HG03378 (cell line): ENCODE measurements around the gene GNAI3.
A peak's percentile ranks its signal among the peaks of the same experiment; 100 is the strongest.

Experiments used
- ATAC-seq: cut with Tn5 transposase; IDR thresholded peaks from one replicate; pipeline ENCODE4 v1.9.1; 2021; ENCODE audit warnings: mild to moderate bottlenecking, moderate library complexity; ENCODE audit not compliant: unreplicated experiment

Gene GNAI3

GRCh38 chr1:109548321-109549267 lies at the start of gene GNAI3:
GNAI3 (plus strand) TSS chr1:109548615; CDS start chr1:109548721, 106 bp downstream.
- peak; percentile 85 for ATAC-seq

DNA sequence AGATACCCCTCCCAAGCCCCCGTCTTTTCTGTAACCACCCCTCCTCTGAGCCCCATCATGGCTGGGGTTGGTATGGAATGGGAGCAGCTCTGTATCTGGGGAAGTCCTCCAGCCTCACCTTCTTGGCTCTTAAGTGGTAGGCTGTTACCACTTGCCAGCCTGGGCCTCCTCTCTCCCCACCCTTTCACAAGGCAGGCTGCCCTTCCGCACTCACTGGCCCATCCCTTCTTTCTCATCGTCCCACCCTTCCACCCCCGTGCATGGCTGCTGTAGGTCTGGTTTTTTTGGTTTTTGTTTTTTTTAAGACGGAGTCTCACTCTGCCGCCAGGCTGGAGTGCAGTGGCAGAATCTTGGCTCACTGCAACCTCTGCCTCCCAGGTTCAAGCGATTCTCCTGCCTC lies 49.3 kb upstream of the GNAI3 start:
- ATAC-seq, result no peak

DNA sequence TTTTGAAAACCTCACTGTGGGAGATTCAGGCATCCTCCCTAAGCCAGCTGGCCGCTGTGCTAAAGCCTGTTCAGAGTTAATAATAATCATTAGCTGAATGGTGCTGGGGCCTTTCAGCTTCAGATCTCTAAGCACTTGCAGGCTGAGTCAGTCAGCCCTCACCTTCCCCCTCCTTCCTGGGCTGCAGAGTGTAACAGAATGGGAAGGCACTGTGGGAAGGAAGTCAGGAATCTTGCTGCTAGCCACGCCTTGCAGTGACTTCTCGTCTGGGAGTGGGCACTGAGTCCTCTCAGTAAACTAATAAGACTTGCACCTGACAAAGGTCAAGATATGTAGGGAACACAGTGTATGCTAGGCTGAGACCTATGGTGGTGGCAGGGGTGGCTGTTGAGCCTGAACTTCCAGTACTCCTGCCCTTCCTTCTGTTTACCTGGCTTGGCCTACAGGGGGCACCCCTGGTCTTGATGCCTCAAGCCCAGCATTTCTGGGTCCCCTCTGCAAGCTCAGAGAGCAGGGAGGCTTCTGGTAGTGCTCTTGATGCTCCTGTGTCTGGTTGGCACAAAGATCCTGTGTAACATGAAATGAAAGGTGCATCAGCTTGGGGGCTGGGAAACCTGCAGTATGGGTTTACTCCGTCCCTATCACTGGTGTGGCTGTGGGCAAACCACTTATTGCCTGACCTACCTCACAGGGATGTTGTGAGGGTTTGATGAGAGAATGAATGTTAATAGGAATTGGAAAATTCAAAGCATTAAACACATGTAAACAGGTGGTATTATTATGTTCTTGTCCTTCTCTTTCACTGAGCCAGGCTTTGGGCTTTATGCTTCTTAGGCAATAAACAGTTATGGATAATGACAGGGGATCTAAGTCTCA lies 48.5 kb upstream of the GNAI3 start:
- ATAC-seq, result no peak

DNA sequence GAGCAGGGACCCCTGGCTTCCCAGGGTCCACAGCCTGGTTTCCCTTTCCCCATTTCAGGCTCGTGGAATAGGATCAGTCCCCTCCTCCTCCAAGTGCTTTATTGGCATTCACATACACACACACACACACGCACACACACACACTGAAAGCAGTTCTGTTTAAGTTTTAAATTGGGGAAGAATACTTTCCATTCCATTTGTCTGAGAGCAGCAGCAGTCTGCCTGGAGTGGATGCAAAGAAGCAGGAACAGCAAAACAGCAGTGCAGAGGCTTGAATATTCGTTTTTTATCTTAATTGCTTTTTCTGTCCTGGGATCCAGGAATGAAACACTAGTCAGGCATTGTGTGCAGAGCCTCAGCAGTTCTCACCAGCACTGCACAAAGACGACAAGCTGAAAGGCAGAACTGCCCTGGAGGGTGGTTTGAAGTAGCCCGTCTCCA lies 47.5 kb upstream of the GNAI3 start:
- no peak for ATAC-seq

DNA sequence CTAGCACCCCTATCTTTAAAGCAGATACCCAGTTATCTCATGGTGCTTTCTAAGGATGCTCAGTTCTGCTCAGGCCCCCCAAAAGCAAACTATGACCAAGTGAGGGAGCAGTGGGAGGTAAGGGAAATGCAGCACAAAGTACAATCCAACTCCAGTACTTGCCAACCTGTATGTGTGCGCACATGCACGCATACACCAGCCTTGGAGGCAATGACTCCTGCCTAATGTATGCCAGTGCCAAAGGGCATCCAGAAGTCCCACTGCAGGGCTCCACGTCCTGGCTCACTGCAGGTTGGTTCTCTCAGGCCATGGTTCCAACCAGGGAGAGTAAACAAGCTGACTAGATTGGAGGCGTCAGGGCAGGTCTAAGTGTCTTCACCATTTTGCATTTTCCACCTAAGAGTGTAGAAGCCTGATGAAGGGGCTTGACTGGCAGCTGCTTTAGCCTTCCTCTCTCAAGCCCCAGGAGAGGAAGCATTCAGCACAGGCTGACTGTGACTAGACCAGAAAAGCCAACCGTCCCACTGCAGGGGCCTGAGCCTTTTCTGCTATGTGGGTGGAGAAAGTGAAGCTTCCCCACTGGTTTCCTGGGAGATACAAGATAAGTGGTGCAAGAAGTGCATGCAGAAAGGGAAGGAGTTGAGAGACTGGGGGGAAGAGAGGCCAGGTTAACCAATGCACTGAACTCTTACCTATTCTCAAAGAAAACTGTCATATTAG lies 46.6 kb upstream of the GNAI3 start:
- no peak for ATAC-seq

GRCh38 chr1:109502364-109502851 lies 46.0 kb upstream of the GNAI3 start:
- ATAC-seq, result no peak

DNA sequence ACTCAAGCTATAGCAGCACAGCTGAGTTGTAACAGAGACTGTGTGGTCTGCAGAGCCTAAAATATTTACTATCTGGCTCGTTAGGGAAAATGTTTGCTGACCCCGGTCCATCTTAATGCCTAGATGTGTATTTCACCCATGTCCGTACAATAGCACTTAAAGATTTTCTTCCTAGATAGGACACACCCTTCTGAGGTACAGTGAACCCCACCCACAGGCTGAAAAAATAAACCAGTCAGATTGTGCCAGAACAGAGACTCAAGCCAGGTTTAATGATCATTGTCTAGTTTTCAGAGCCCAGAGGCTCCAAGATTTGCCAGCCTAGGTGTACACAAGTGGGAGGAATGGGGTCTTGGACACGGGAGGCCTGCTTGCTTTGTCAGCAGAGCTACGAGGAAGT lies 44.5 kb upstream of the GNAI3 start:
- ATAC-seq, result no peak

DNA sequence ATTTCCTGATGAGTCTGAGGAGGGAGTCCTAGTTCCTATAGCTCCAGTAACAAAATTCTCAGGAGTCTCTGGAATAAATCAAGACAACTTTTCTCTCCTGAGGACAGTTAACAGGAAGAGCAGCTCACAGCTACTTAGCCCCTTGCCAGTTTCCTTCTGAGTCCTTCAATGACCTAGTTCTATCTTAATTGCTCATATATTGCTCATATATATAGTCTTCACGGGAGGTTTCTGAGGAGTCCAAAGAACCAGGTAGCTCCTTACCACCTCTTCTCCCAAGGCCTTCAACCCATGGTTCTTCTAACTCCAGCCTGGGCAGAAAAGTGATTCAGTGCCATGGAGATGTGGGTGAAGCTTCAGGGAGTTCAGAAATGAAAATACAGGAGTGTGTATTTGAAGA lies 43.4 kb upstream of the GNAI3 start:
- ATAC-seq, result no peak

DNA sequence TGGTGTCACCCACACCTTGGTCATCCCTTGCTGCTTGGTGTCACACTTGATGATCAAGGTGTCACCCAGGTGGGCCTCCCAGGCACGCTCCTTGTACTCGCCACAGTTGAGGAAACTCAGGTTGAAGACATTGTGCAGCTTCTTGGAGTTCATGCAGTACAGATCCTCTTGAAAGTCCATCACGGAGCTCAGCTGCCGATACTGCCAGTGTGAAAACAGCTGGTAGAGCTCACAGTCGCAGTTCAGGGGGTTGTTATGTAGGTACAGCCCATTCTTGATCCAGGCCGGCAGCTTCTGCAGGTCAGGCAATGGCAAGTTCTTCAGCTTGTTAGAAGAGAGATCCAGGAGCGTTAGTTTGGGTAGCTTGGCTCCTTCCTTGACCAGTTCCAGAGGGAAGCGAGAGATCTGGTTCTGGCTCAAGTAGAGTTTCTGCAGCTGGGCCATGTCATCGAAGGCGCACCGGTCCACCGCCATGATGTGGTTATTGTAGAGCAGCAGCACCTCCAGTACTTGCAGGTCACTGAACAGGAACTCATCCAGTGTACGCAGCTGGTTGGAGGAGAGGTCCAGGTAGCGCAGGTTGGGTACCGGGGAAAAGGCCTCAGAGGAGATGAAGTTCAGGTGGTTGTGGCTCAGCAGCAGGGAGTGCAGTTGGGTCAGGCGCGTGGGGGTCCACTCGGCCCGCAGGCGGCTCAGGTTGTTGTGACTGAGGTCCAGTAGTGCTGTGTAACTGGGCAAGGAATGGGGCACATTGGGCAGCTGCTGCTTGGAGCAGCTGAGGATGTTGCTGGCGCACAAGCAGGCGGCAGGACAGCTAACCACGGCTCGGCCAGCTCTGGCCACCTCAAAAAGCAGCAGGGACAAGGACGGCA lies 40.2 kb upstream of the GNAI3 start:
- no peak for ATAC-seq

DNA sequence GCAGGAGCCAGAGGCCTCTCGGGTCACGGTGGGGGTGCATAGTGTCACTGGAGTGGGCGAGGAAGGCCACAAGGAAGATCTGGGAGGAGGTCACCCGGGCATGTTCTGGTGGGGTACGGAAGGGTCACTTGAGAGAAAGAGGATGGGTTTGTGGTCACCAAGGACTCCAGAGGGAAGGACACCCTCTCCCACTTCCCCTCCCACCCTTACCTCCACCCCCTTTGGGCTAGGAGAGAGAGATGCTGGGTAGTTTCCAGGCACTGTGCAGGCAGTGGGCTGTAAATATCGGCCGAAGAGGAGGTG lies 39.6 kb upstream of the GNAI3 start:
- ATAC-seq, result no peak

GRCh38 chr1:109509176-109510134 lies 39.0 kb upstream of the GNAI3 start, which contains the start of gene AMIGO1:
AMIGO1 (minus strand) TSS chr1:109509727; CDS start chr1:109508912, 815 bp downstream.
- no peak for ATAC-seq

DNA sequence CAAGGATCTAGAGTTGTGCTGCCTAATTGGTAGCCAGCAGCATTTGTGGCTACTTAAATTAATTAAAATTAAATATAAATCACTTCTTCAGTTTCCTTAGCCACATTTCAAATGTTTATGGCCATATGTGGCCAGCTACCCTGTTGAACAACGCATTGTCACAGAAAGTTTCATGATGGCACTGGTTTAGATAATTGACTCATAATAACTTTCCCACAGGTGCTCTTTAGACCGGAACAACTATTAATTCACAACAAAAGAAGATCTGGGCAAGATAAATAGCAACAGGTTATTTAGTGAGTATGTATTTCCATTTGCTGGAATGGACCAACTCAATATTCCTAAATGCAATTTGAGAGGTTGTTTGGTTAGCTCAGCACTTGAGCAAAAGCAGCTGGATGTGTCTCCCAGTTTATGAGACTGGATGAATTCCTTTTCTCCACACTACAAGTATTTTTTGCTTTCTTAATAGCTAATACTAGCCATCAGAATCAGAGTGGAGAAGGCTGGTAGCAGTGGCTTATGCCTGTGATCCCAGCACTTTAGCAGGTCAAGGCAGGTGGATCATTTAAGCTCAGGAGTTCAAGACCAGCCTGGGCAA lies 35.2 kb upstream of the GNAI3 start:
- ATAC-seq, result no peak

- no peak for ATAC-seq
Measured at GRCh38 chr1:109514846-109515245, 33.6 kb upstream of the GNAI3 start.

- ATAC-seq, result no peak
Measured at GRCh38 chr1:109516872-109517271, 31.5 kb upstream of the GNAI3 start.

GRCh38 chr1:109517337-109517736 lies 31.1 kb upstream of the GNAI3 start:
- no peak for ATAC-seq

DNA sequence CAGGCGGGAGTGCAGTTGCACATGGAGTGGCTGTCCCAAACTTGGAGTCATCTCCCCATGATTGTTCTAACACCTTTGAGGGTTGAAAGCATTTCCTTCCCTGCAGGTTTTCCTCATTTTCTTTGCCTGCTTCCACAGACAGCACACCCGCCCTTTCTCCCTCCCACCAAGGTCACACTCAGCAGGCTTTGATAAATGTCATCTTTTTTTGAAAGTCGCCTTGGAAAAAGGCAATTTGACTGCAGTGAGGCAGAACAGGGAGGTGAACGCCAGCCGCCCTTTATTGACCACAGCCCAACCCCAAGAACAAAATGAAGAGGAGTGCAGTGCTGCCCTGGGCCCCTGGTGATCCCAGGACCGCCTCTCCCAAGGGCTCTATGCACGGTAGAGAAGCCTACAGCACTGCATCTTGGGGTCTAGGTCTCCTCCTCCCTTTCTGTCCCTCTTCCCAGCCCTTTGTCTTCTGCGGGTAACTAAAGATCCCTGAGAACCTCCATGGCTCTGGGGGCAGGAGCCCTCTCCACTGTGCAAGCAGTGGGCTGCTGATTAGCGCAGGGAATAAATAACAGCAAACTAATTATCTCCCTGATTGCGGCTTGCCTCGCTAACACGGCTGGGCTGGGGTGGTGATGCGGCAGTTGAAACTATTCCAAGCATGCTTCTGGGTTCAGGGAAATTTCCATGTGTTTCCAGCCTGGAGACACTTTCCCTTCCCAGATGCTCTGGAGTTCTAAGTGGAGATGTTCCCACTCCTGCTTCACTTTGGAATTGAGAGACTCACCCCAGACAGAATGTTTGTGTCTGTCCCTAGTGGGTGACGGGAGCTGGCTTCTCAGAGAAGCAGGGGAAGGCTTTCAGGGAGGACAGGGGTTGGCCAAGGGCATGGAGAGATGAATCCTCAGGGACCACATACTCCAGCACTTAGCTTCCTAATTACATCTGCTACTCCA lies 27.1 kb upstream of the GNAI3 start:
- ATAC-seq, result no peak

DNA sequence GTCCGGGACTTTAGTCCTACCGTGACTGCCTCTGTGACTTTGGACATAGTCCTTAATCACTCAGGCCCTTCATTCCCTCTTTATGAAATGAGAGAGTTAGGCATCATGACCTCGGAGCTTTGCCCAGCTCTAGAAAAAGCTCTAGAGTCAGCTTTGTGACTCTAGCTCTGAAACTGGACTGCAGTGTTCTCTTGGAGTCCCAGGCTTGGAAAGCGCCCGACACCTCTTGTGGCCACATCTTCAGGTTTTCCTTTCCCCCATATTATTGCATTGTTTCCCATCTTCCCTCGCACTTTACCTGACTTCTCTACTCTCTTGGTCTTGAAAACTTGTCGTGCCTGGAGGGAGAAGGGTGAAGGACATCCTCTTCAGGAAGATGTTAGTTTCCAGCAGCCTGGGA lies 26.4 kb upstream of the GNAI3 start:
- no peak for ATAC-seq
